ENCODE results near the gene PLEKHM2.
"Not testable (repeated sequence)": the region's sequence is repeated elsewhere in the genome, so short reads cannot be mapped to it uniquely, and the experiment has no call there.

PLEKHM2 gene

GRCh38 chr1:15684042-15684461 is at the start of gene PLEKHM2:
PLEKHM2 (plus strand) TSS chr1:15684320; CDS start chr1:15684559, 239 bp downstream.
- no peak for FAIRE-seq

- FAIRE-seq, result no peak
These were observed 47.7 kb upstream of the PLEKHM2 start for GRCh38 chr1:15636436-15636835.

GRCh38 chr1:15637826-15638225 is 46.3 kb upstream of the PLEKHM2 start:
- FAIRE-seq, result no peak

GRCh38 chr1:15639262-15639661 is 44.9 kb upstream of the PLEKHM2 start:
- FAIRE-seq, result no peak

- no peak for FAIRE-seq
These were observed 44.2 kb upstream of the PLEKHM2 start for GRCh38 chr1:15639931-15640330.

GRCh38 chr1:15640667-15641066 is 43.5 kb upstream of the PLEKHM2 start:
- no peak for FAIRE-seq

GRCh38 chr1:15649937-15650336 is 34.2 kb upstream of the PLEKHM2 start:
- FAIRE-seq, result no peak

GRCh38 chr1:15650433-15650832 is 33.7 kb upstream of the PLEKHM2 start:
- FAIRE-seq, result no peak

- not testable (repeated sequence) for FAIRE-seq
These were observed 32.0 kb upstream of the PLEKHM2 start for GRCh38 chr1:15652130-15652529.

- FAIRE-seq, result no peak
These were observed 29.9 kb upstream of the PLEKHM2 start for GRCh38 chr1:15654091-15654690.

GRCh38 chr1:15656464-15656863 is 27.7 kb upstream of the PLEKHM2 start:
- FAIRE-seq, result no peak

- FAIRE-seq, result no peak
These were observed 27.1 kb upstream of the PLEKHM2 start for GRCh38 chr1:15657021-15657420.

- FAIRE-seq, result no peak
These were observed 24.0 kb upstream of the PLEKHM2 start for GRCh38 chr1:15660151-15660550.

GRCh38 chr1:15662477-15662876 is 21.6 kb upstream of the PLEKHM2 start:
- FAIRE-seq, result no peak

- FAIRE-seq, result no peak
These were observed 20.2 kb upstream of the PLEKHM2 start for GRCh38 chr1:15663925-15664324.

- no peak for FAIRE-seq
These were observed 16.8 kb upstream of the PLEKHM2 start for GRCh38 chr1:15667362-15667761.

GRCh38 chr1:15668089-15668754 is 15.9 kb upstream of the PLEKHM2 start:
- FAIRE-seq, result no peak

GRCh38 chr1:15669074-15669473 is 15.0 kb upstream of the PLEKHM2 start:
- no peak for FAIRE-seq

- no peak for FAIRE-seq
These were observed 14.3 kb upstream of the PLEKHM2 start for GRCh38 chr1:15669864-15670263.

- no peak for FAIRE-seq
These were observed 12.7 kb upstream of the PLEKHM2 start for GRCh38 chr1:15671430-15671829.

GRCh38 chr1:15674386-15675159 is 9.5 kb upstream of the PLEKHM2 start:
- no peak for FAIRE-seq

GRCh38 chr1:15676010-15676409 is 8.1 kb upstream of the PLEKHM2 start:
- no peak for FAIRE-seq

- FAIRE-seq, result no peak
These were observed 7.1 kb upstream of the PLEKHM2 start for GRCh38 chr1:15676688-15677661.

Data from TTC549 (cell line).